ENCODE measurements around the gene TLCD3B.

TLCD3B gene

GRCh38 chr16:30068333-30068732, 37.3 kb upstream of the TLCD3B start:
- H3K9ac ChIP-seq (ENCODE audit: low read depth in 1 of 2, low read length in 2 of 2), result peak overlapping the region in 1 of 2 donors; percentile 56
- H3K27ac ChIP-seq (ENCODE audit: low read depth in 2 of 2, low read length in 2 of 2), result peak overlapping the region in 1 of 2 donors; percentile 63
- peaks cover 48 to 50% of the 10 kb centered on the region in 2 donors for H3K36me3 ChIP-seq (ENCODE audit: control insufficient read depth in 2 of 2, insufficient read depth in 2 of 2, low read length in 2 of 2)

GRCh38 chr16:30067584-30067916, 36.5 kb upstream of the TLCD3B start:
- Histone ChIP-seq H3K27me3 (ENCODE audit: control insufficient read depth in 2 of 2, insufficient read depth in 2 of 2, low read length in 2 of 2) (no peaks in the 10 kb centered on the region), H3K36me3 (ENCODE audit: control insufficient read depth in 2 of 2, insufficient read depth in 2 of 2, low read length in 2 of 2) (peaks cover 48 to 50% of the 10 kb centered on the region in 2 donors), H3K9ac (ENCODE audit: low read depth in 1 of 2, low read length in 2 of 2) (peak overlapping the region; percentile 98 to 100), H3K4me1 (ENCODE audit: control insufficient read depth in 2 of 2, insufficient read depth in 2 of 2, low read length in 2 of 2) (peaks cover 37 to 48% of the 10 kb centered on the region in 2 donors), H3K27ac (ENCODE audit: low read depth in 2 of 2, low read length in 2 of 2) (peak overlapping the region; percentile 30 to 99), H3K4me3 (ENCODE audit: low read length in 2 of 2) (peak overlapping the region; percentile 93 to 100), H3K9me3 (ENCODE audit: control insufficient read depth in 2 of 2, low read length in 2 of 2) (no peaks in the 10 kb centered on the region)

More at GRCh38 chr16:30068333-30068732, 37.3 kb upstream of the TLCD3B start:
- no peaks in the 10 kb centered on the region for H3K9me3 ChIP-seq (ENCODE audit: control insufficient read depth in 2 of 2, low read length in 2 of 2)
- peaks cover 35 to 46% of the 10 kb centered on the region in 2 donors for H3K4me1 ChIP-seq (ENCODE audit: control insufficient read depth in 2 of 2, insufficient read depth in 2 of 2, low read length in 2 of 2)
- H3K4me3 ChIP-seq (ENCODE audit: low read length in 2 of 2), result no peak overlapping the region
- no peaks in the 10 kb centered on the region for H3K27me3 ChIP-seq (ENCODE audit: control insufficient read depth in 2 of 2, insufficient read depth in 2 of 2, low read length in 2 of 2)

- Histone ChIP-seq H3K36me3 (ENCODE audit: control insufficient read depth in 2 of 2, insufficient read depth in 2 of 2, low read length in 2 of 2) (peaks cover 43 to 46% of the 10 kb centered on the region in 2 donors), H3K27me3 (ENCODE audit: control insufficient read depth in 2 of 2, insufficient read depth in 2 of 2, low read length in 2 of 2) (no peaks in the 10 kb centered on the region), H3K4me1 (ENCODE audit: control insufficient read depth in 2 of 2, insufficient read depth in 2 of 2, low read length in 2 of 2) (peaks cover 37 to 48% of the 10 kb centered on the region in 2 donors), H3K27ac (ENCODE audit: low read depth in 2 of 2, low read length in 2 of 2) (peak overlapping the region; percentile 94 to 99), H3K9me3 (ENCODE audit: control insufficient read depth in 2 of 2, low read length in 2 of 2) (no peaks in the 10 kb centered on the region), H3K4me3 (ENCODE audit: low read length in 2 of 2) (peak overlapping the region; percentile 93 to 100), H3K9ac (ENCODE audit: low read depth in 1 of 2, low read length in 2 of 2) (peak overlapping the region; percentile 98 to 100)
Observed at GRCh38 chr16:30066761-30067583, 35.9 kb upstream of the TLCD3B start.

GRCh38 chr16:30065943-30066760, 35.1 kb upstream of the TLCD3B start:
- H3K9me3 ChIP-seq (ENCODE audit: control insufficient read depth in 2 of 2, low read length in 2 of 2), result no peaks in the 10 kb centered on the region
- H3K4me3 ChIP-seq (ENCODE audit: low read length in 2 of 2), result peak overlapping the region; percentile 93 to 100
- H3K36me3 ChIP-seq (ENCODE audit: control insufficient read depth in 2 of 2, insufficient read depth in 2 of 2, low read length in 2 of 2), result peaks cover 37 to 40% of the 10 kb centered on the region in 2 donors
- no peaks in the 10 kb centered on the region for H3K27me3 ChIP-seq (ENCODE audit: control insufficient read depth in 2 of 2, insufficient read depth in 2 of 2, low read length in 2 of 2)
- peak overlapping the region; percentile 98 to 100 for H3K9ac ChIP-seq (ENCODE audit: low read depth in 1 of 2, low read length in 2 of 2)
- H3K4me1 ChIP-seq (ENCODE audit: control insufficient read depth in 2 of 2, insufficient read depth in 2 of 2, low read length in 2 of 2), result peaks cover 37 to 48% of the 10 kb centered on the region in 2 donors
- peak overlapping the region; percentile 94 to 99 for H3K27ac ChIP-seq (ENCODE audit: low read depth in 2 of 2, low read length in 2 of 2)

DNA sequence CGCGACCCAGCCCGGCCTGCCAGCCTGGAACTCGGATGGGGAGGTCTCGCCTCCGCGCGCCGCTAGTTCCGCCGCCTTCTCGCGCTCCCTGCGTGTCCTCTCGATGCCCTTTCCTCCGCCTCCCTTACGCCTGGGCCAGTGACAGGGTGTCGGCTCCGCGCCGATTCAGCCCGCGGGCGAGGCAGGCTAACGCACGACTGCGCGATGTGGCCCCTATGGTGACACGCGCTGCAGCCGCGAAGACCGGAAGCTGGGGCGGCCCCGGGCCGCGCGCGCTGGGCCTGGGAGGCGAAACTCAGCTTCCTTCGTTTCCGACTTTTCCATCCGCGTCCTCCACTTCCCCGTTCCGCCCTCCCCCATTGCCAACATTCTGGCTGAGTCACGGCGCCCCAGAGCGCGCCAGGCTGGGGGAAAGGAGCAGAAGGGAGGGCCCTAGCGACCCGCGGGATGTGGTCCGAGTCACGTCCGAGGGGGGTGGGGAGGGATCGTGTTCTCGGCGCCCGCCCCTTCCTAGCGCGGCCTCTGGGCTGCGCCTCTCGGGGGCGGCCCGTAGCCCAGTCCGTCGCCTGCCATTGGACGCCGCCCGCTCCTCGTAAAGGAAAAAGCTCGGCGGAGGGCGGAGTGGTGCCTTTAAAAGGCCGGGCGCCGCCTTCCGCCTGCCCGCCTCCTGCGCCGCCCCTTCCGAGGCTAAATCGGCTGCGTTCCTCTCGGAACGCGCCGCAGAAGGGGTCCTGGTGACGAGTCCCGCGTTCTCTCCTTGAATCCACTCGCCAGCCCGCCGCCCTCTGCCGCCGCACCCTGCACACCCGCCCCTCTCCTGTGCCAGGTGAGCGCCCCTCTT, 34.3 kb upstream of the TLCD3B start, which contains the start of gene ALDOA:
TSS of gene ALDOA (plus strand) at position 659 of the 841 bp plus-strand sequence. CDS start 1,138 bp downstream, outside the sequence.
- H3K36me3 ChIP-seq (ENCODE audit: control insufficient read depth in 2 of 2, insufficient read depth in 2 of 2, low read length in 2 of 2), result peaks cover 30 to 31% of the 10 kb centered on the region in 2 donors
- no peaks in the 10 kb centered on the region for H3K27me3 ChIP-seq (ENCODE audit: control insufficient read depth in 2 of 2, insufficient read depth in 2 of 2, low read length in 2 of 2)
- H3K4me1 ChIP-seq (ENCODE audit: control insufficient read depth in 2 of 2, insufficient read depth in 2 of 2, low read length in 2 of 2), result peaks cover 37 to 48% of the 10 kb centered on the region in 2 donors
- no peaks in the 10 kb centered on the region for H3K9me3 ChIP-seq (ENCODE audit: control insufficient read depth in 2 of 2, low read length in 2 of 2)
- peak within 1 kb of the TSS; percentile 98 to 100 for H3K9ac ChIP-seq (ENCODE audit: low read depth in 1 of 2, low read length in 2 of 2)
- H3K27ac ChIP-seq (ENCODE audit: low read depth in 2 of 2, low read length in 2 of 2), result peak within 1 kb of the TSS; percentile 94 to 99
- H3K4me3 ChIP-seq (ENCODE audit: low read length in 2 of 2), result peak within 1 kb of the TSS; percentile 93 to 100

DNA sequence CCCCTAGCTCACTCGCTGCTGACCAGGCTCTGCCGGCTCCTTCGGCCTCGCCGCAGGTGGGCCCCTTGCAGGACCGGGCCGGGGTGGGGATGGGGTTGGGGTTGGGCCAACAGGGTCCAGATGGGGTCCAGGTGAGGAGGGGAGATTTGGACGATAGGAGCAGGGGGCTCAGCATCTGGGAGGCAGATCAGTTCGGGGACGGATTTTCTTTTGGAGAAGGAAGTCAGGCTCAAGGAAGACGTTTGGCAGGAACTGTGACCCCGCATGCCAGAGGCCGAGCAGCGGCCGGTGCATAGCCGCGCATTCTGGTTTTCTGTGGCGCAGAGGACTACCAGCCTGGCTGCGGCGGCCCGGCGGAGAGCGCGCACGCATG, 33.6 kb upstream of the TLCD3B start:
- Histone ChIP-seq H3K9ac (ENCODE audit: low read depth in 1 of 2, low read length in 2 of 2) (peak overlapping the region; percentile 84 to 88), H3K27me3 (ENCODE audit: control insufficient read depth in 2 of 2, insufficient read depth in 2 of 2, low read length in 2 of 2) (no peaks in the 10 kb centered on the region), H3K9me3 (ENCODE audit: control insufficient read depth in 2 of 2, low read length in 2 of 2) (no peaks in the 10 kb centered on the region), H3K4me3 (ENCODE audit: low read length in 2 of 2) (peak overlapping the region; percentile 89 to 91), H3K27ac (ENCODE audit: low read depth in 2 of 2, low read length in 2 of 2) (peak overlapping the region; percentile 94 to 99), H3K4me1 (ENCODE audit: control insufficient read depth in 2 of 2, insufficient read depth in 2 of 2, low read length in 2 of 2) (peaks cover 36 to 43% of the 10 kb centered on the region in 2 donors), H3K36me3 (ENCODE audit: control insufficient read depth in 2 of 2, insufficient read depth in 2 of 2, low read length in 2 of 2) (peaks cover 24 to 26% of the 10 kb centered on the region in 2 donors)

GRCh38 chr16:30063893-30064728, 33.0 kb upstream of the TLCD3B start:
- Histone ChIP-seq H3K9me3 (ENCODE audit: control insufficient read depth in 2 of 2, low read length in 2 of 2) (no peaks in the 10 kb centered on the region), H3K9ac (ENCODE audit: low read depth in 1 of 2, low read length in 2 of 2) (peak overlapping the region; percentile 84 to 88), H3K4me1 (ENCODE audit: control insufficient read depth in 2 of 2, insufficient read depth in 2 of 2, low read length in 2 of 2) (peaks cover 31 to 37% of the 10 kb centered on the region in 2 donors), H3K27ac (ENCODE audit: low read depth in 2 of 2, low read length in 2 of 2) (peak overlapping the region; percentile 94 to 99), H3K36me3 (ENCODE audit: control insufficient read depth in 2 of 2, insufficient read depth in 2 of 2, low read length in 2 of 2) (peaks cover 18 to 20% of the 10 kb centered on the region in 2 donors), H3K27me3 (ENCODE audit: control insufficient read depth in 2 of 2, insufficient read depth in 2 of 2, low read length in 2 of 2) (no peaks in the 10 kb centered on the region), H3K4me3 (ENCODE audit: low read length in 2 of 2) (peak overlapping the region; percentile 89 to 91)

DNA sequence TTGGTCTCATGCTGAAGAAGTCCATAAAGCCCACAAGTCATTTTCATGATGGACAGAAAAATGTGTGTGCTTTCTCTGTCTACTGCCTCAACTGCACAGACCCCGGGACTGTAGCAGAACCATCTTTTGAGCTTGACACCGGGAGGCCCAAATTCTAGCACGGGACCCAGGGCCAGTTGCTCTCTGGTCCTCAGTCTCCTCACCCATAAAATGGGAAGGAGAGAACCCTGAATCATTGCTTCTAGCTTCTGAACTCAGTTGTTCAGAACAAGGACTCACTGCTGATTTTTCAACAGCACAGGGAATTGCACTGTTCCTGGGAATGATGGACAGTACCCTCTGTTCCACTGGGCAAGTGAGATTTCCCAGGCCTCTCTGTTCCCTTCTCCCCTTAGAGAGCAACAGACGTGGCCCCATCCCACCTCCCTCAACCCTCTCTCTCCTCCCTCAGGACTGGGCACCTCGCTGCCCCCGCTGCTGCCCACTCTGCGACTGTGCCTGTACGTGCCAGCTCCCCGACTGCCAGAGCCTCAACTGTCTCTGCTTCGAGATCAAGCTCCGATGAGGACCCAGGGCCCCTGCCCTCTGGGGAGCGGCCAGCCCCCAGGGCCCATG, 32.3 kb upstream of the TLCD3B start:
- no peaks in the 10 kb centered on the region for H3K9me3 ChIP-seq (ENCODE audit: control insufficient read depth in 2 of 2, low read length in 2 of 2)
- H3K4me3 ChIP-seq (ENCODE audit: low read length in 2 of 2), result peak overlapping the region; percentile 89 to 91
- no peaks in the 10 kb centered on the region for H3K27me3 ChIP-seq (ENCODE audit: control insufficient read depth in 2 of 2, insufficient read depth in 2 of 2, low read length in 2 of 2)
- peak overlapping the region; percentile 94 to 99 for H3K27ac ChIP-seq (ENCODE audit: low read depth in 2 of 2, low read length in 2 of 2)
- peaks cover 27 to 30% of the 10 kb centered on the region in 2 donors for H3K4me1 ChIP-seq (ENCODE audit: control insufficient read depth in 2 of 2, insufficient read depth in 2 of 2, low read length in 2 of 2)
- peaks cover 10 to 12% of the 10 kb centered on the region in 2 donors for H3K36me3 ChIP-seq (ENCODE audit: control insufficient read depth in 2 of 2, insufficient read depth in 2 of 2, low read length in 2 of 2)
- peak overlapping the region; percentile 84 to 88 for H3K9ac ChIP-seq (ENCODE audit: low read depth in 1 of 2, low read length in 2 of 2)

Measured in mucosa of rectum (tissue), 2 donors.